ENCODE data around the gene HTD2.

GRCh38 chr3:58351920-58352319 is 45.6 kb downstream of the HTD2 start:
- TF ChIP-seq POLR2AphosphoS5 (IDR thresholded peaks at IDR 0.05; ENCODE audit: low read depth, low read length) (no peak), REST (IDR thresholded peaks at IDR 0.05; ENCODE audit: insufficient read depth in 1 of 2, low read depth in 2 of 2, low read length in 2 of 2) (no peak), TAF1 (IDR thresholded peaks at IDR 0.05; ENCODE audit: borderline replicate concordance, insufficient read depth, low read length) (no peak), SIN3A (IDR thresholded peaks at IDR 0.05; ENCODE audit: borderline replicate concordance, insufficient read depth, low read length) (no peak), FOXP2 (optimal IDR thresholded peaks at IDR 0.05; ENCODE audit: borderline replicate concordance, extremely low read depth, extremely low read length, insufficient read depth) (no peak)
